ENCODE data around the gene ZNF362.
"Not testable (repeated sequence)": the region's sequence is repeated elsewhere in the genome, so short reads cannot be mapped to it uniquely, and the experiment has no call there.

Gene ZNF362

GRCh38 chr1:33256471-33257206, at the start of gene ZNF362:
ZNF362 (plus strand) TSS chr1:33256492; CDS start chr1:33270575, 14,083 bp downstream.
- peak in 1 of 2 experiments; percentile 39 for DNase-seq

GRCh38 chr1:33211972-33212371, 44.3 kb upstream of the ZNF362 start:
- no peak for DNase-seq

GRCh38 chr1:33219886-33220661, 36.2 kb upstream of the ZNF362 start:
- no peak for DNase-seq

- no peak for DNase-seq
Measured at GRCh38 chr1:33220676-33221384, 35.5 kb upstream of the ZNF362 start.

- no peak for DNase-seq
Measured at GRCh38 chr1:33221385-33221758, 34.9 kb upstream of the ZNF362 start.

GRCh38 chr1:33222381-33222780, 33.9 kb upstream of the ZNF362 start:
- no peak for DNase-seq

- DNase-seq, result no peak
Measured at GRCh38 chr1:33224166-33224707, 32.1 kb upstream of the ZNF362 start.

GRCh38 chr1:33225586-33225985, 30.7 kb upstream of the ZNF362 start:
- DNase-seq, result no peak

GRCh38 chr1:33228935-33229487, 27.3 kb upstream of the ZNF362 start:
- no peak for DNase-seq

- DNase-seq, result no peak
Measured at GRCh38 chr1:33231166-33231565, 25.1 kb upstream of the ZNF362 start.

GRCh38 chr1:33232716-33233115, 23.6 kb upstream of the ZNF362 start:
- no peak for DNase-seq

- DNase-seq, result no peak
Measured at GRCh38 chr1:33234131-33234530, 22.2 kb upstream of the ZNF362 start.

GRCh38 chr1:33234588-33234990, 21.7 kb upstream of the ZNF362 start:
- DNase-seq, result no peak

GRCh38 chr1:33235521-33235920, 20.8 kb upstream of the ZNF362 start:
- no peak for DNase-seq

- DNase-seq, result no peak
Measured at GRCh38 chr1:33236498-33236897, 19.8 kb upstream of the ZNF362 start.

- no peak for DNase-seq
Measured at GRCh38 chr1:33237579-33237978, 18.7 kb upstream of the ZNF362 start.

GRCh38 chr1:33238194-33238724, 18.0 kb upstream of the ZNF362 start:
- not testable (repeated sequence) for DNase-seq

GRCh38 chr1:33239410-33239809, 16.9 kb upstream of the ZNF362 start:
- DNase-seq, result not testable (repeated sequence)

GRCh38 chr1:33241866-33242265, 14.4 kb upstream of the ZNF362 start:
- no peak for DNase-seq

GRCh38 chr1:33242652-33243051, 13.6 kb upstream of the ZNF362 start:
- no peak for DNase-seq

- no peak for DNase-seq
Measured at GRCh38 chr1:33244143-33244808, 12.0 kb upstream of the ZNF362 start.

- DNase-seq, result no peak
Measured at GRCh38 chr1:33244809-33245186, 11.5 kb upstream of the ZNF362 start.

All from NCI-H1930 (cell line).